ENCODE measurements around the gene ENPP4. TPM values are rescaled to one million over a fixed set of nuclear protein-coding genes. Genes with fewer than 3 reads are reported as not detected.
A peak's percentile ranks its signal among the peaks of the same experiment; 100 is the strongest.
"Not testable (repeated sequence)": the region's sequence is repeated elsewhere in the genome, so short reads cannot be mapped to it uniquely, and the experiment has no call there.

Gene ENPP4
- total and polyA plus RNA-seq, 7 donors, result 8.1 to 28.5 (median 19.1) TPM

DNA sequence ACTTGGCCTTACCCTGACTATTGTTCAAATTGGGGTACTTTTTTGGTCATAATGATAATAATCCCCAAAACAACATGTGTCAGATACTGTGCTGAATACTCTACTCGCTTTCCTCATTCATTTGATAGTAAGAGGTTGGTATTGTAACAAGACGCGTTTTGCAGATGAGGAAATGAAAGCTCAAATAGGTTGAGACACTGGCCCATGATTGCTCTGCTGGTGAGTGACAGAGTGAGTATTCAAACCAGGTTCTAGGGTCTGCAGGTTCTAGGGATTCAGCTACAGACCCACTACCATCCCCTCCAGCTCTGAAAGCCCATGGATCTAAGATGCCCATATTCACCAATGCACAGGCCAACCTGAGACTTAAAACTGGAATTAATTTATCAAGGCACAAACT is 1.3 kb upstream of the ENPP4 start:
- WGBS, 3 donors, result 63 to 89% (median 71%) methylated on average over 3 of the region's 3 CpGs
- DNase-seq (no peak), ATAC-seq (no peak)
- Histone ChIP-seq H3K4me3 (peak overlapping the region; percentile 94), H3K9me3 (no peaks in the 10 kb centered on the region), H3K27me3 (ENCODE audit: insufficient read depth in 3 of 3, low read length in 2 of 3) (no peaks in the 10 kb centered on the region), H3K27ac (peak overlapping the region; percentile 65), H3K4me1 (peaks cover 31% of the 10 kb centered on the region), H3K36me3 (ENCODE audit: insufficient read depth in 1 of 2, low read depth in 1 of 2) (no peaks in the 10 kb centered on the region)
- TF ChIP-seq, protein P1, sequence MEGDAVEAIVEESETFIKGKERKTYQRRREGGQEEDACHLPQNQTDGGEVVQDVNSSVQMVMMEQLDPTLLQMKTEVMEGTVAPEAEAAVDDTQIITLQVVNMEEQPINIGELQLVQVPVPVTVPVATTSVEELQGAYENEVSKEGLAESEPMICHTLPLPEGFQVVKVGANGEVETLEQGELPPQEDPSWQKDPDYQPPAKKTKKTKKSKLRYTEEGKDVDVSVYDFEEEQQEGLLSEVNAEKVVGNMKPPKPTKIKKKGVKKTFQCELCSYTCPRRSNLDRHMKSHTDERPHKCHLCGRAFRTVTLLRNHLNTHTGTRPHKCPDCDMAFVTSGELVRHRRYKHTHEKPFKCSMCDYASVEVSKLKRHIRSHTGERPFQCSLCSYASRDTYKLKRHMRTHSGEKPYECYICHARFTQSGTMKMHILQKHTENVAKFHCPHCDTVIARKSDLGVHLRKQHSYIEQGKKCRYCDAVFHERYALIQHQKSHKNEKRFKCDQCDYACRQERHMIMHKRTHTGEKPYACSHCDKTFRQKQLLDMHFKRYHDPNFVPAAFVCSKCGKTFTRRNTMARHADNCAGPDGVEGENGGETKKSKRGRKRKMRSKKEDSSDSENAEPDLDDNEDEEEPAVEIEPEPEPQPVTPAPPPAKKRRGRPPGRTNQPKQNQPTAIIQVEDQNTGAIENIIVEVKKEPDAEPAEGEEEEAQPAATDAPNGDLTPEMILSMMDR (IDR thresholded peaks at IDR 0.05), result no peak
- intact Hi-C loops (cut with DNase I), result no loop called here

DNA sequence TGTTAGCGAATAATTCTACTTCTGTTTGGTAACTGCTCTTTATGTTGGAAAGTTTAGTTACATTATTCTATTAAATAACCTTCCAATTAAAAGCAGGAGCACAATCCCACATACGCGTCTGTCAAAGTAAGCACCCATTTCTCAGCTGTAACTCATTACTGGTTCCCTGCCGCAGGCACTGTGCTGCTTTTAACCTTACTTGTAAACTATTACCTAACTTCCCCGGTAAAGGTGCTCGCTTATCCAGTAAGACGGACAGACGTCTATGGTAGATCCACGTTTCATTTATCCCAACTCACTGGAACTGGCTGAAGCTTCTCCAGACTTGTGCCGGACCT is 529 bp upstream of the ENPP4 start:
- Histone ChIP-seq H3K4me1 (peaks cover 34% of the 10 kb centered on the region), H3K36me3 (ENCODE audit: insufficient read depth in 1 of 2, low read depth in 1 of 2) (no peaks in the 10 kb centered on the region), H3K27ac (peak overlapping the region; percentile 81), H3K9me3 (no peaks in the 10 kb centered on the region), H3K27me3 (ENCODE audit: insufficient read depth in 3 of 3, low read length in 2 of 3) (no peaks in the 10 kb centered on the region), H3K4me3 (peak overlapping the region; percentile 94)
- 3 to 7% (median 3%) methylated on average over 10 of the region's 10 CpGs for WGBS, 3 donors
- peak in 3 of 4 donors; percentile 27 to 50 (median 39) for ATAC-seq
- TF ChIP-seq, protein P1 (IDR thresholded peaks at IDR 0.05), result no peak
- no peak for DNase-seq
- intact Hi-C loops (cut with DNase I), result no loop called here

DNA sequence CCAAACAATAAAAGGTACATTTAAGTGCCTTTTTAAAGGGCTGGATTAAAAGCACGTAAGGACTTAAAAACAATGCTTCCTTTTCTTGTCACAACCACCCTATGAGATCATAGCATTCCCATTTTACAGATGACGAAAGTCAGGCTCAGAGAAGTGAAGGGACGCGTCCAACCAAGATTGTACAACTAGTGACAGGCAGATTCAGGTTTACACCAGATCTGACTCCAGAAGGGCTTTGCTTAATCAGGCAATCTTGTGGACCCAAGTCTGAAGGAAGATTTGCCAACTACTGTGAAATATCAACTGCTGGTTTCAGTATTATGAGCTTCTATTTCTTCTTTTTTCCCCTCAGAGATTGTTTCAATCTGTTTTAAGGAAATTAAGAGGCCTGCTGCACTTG is 877 bp downstream of the ENPP4 start:
- TF ChIP-seq, protein P1 (IDR thresholded peaks at IDR 0.05), result no peak
- WGBS, 3 donors, result 26 to 70% (median 29%) methylated on average over 4 of the region's 4 CpGs
- no peaks in the 10 kb centered on the region for H3K36me3 ChIP-seq (ENCODE audit: insufficient read depth in 1 of 2, low read depth in 1 of 2)
- peak overlapping the region; percentile 81 for H3K27ac ChIP-seq
- peak overlapping the region; percentile 94 for H3K4me3 ChIP-seq
- DNase-seq, result no peak
- H3K4me1 ChIP-seq, result peaks cover 34% of the 10 kb centered on the region
- no peak for ATAC-seq
- H3K27me3 ChIP-seq (ENCODE audit: insufficient read depth in 3 of 3, low read length in 2 of 3), result no peaks in the 10 kb centered on the region
- intact Hi-C loops (cut with DNase I), result loop anchor here in 1 of 2 donors (10.0 kb wide), 1 partner anchor 86 kb away; no protein-coding TSS in a partner anchor
- H3K9me3 ChIP-seq, result no peaks in the 10 kb centered on the region

DNA sequence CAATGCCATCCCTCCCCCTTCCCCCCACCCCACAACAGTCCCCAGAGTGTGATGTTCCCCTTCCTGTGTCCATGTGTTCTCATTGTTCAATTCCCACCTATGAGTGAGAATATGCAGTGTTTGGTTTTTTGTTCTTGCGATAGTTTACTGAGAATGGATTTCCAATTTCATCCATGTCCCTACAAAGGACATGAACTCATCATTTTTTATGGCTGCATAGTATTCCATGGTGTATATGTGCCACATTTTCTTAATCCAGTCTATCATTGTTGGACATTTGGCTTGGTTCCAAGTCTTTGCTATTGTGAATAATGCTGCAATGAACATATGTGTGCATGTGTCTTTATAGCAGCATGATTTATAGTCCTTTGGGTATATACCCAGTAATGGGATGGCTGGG is 1.5 kb downstream of the ENPP4 start:
- H3K27me3 ChIP-seq (ENCODE audit: insufficient read depth in 3 of 3, low read length in 2 of 3); H3K9me3 ChIP-seq; H3K27ac ChIP-seq; DNase-seq; ATAC-seq; H3K36me3 ChIP-seq (ENCODE audit: insufficient read depth in 1 of 2, low read depth in 1 of 2); H3K4me3 ChIP-seq: not testable (repeated sequence)
- peaks cover 35% of the 10 kb centered on the region for H3K4me1 ChIP-seq
- 93 to 100% (median 100%) methylated on average over 1 of the region's 1 CpG for WGBS, 3 donors
- intact Hi-C loops (cut with DNase I), result loop anchor here in 1 of 2 donors (10.0 kb wide), 1 partner anchor 86 kb away; no protein-coding TSS in a partner anchor

DNA sequence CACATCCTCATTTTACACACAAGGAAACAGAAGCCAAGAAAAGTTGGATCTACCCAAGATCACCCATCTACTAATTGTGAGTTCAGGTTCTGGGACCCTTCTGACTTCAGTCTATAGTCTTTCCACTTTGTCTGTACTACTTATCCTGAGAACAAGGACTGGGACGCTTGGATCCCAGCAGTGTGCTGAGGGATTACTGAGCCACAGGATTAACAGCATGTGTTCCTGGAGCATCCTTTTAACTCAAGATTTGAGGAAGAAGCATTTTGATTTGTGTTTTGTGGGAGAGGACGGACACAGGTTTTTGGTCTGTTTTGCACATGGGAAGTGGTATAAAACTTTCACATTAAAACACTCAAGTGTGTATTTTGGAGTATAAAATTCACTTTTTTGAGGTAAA is 4.4 kb downstream of the ENPP4 start:
- intact Hi-C loops (cut with DNase I), result loop anchor here in 1 of 2 donors (10.0 kb wide), 1 partner anchor 89 kb away; no protein-coding TSS in a partner anchor
- TF ChIP-seq, protein P1 (IDR thresholded peaks at IDR 0.05), result no peak
- no peaks in the 10 kb centered on the region for H3K27me3 ChIP-seq (ENCODE audit: insufficient read depth in 3 of 3, low read length in 2 of 3)
- H3K36me3 ChIP-seq (ENCODE audit: insufficient read depth in 1 of 2, low read depth in 1 of 2), result no peaks in the 10 kb centered on the region
- no peak overlapping the region for H3K27ac ChIP-seq
- WGBS, 3 donors, result 79 to 86% (median 83%) methylated on average over 2 of the region's 2 CpGs
- H3K4me3 ChIP-seq, result no peak overlapping the region
- ATAC-seq, result no peak
- DNase-seq, result no peak
- H3K4me1 ChIP-seq, result peaks cover 27% of the 10 kb centered on the region
- H3K9me3 ChIP-seq, result no peaks in the 10 kb centered on the region

All from psoas muscle (tissue), 8 donors.